HG03521 (cell line): ENCODE results near the gene KPNB1.

Source experiments
- ATAC-seq: cut with Tn5 transposase; IDR thresholded peaks from one replicate; pipeline ENCODE4 v1.9.1; 2021; ENCODE audit warnings: mild to moderate bottlenecking, moderate library complexity; ENCODE audit not compliant: unreplicated experiment

KPNB1 gene

DNA sequence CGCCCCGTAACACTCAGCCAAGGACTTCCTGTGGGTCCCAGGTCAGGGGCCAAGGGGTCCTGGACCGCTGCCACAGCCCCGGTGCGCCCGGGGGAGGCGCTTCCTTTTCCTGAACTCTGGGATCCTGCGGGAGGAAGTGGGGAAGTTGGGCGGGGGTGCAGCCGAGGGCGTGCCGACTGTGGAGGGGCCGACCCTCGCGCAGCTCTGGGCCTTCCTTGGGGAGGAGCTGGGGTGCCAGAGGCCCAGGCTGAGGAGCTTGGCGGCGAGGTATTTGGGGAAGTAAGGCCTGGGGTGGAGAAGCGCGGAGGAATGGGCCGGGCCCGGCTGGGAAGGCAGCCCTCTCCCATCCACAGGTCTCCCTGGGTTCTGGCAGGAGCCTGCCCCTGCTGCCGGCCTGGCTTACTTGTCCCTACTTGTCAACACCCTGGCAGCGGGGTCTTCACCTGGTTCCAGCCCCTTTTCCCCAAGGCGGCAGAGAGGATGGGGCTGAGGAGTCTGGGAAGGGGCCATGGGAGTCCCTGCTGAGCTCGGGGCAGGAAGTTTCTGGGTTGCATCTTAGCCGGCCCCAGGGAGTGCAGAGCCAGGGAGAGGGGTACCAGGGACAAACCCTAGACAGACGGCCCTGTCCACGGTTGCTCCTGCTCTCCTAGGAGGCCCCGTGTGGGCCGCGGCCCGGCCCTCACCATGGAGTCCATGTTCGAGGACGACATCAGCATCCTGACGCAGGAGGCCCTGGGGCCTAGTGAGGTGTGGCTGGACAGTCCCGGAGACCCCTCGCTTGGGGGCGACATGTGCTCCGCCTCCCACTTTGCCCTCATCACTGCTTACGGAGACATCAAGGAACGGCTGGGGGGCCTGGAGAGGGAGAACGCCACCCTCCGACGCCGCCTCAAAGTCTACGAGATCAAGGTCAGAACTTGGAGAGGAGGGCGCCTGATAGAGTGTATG, 46.0 kb downstream of the KPNB1 start:
- ATAC-seq: no peak

DNA sequence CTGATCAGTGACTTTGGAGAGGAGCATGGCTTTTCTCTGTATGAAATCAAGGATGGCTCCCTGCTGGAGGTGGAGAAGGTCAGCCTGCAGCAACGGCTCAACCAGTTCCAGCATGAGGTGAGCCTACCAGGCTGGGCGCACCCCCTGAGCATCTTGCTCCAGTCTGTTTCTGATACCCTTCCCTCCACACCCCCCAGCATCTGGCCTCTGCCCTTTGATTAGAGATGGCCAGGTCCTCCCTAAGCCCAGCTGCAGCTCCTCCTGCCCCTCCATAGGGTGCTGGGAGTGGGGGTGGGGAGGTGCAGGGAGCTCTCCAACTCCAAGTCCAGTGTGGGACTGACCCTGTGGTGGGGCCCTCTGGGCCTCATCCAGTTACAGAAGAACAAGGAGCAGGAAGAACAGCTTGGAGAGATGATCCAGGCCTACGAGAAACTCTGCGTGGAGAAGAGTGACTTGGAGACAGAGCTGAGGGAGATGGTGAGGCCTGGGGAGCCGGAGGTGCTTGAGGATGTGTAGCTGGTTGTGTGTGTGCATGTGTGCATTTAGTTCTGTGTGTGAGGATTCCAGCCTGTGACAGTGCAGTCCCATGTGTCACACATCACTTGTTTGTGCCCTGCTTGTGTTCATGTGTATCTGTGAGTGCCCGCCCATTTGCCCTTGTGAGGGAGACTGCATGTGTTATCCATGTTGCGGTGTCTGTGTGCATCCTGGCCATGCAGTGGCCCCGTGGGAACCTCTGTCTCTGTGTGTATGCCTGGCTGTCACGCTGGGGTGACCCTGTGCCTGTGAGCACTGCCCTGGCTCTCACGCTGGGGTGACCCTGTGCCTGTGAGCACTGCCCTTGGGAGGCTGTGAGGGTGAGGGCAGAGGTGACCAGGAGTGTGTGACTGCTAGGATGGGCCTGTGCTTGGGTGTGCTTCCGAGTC, 47.3 kb downstream of the KPNB1 start:
- no peak for ATAC-seq

DNA sequence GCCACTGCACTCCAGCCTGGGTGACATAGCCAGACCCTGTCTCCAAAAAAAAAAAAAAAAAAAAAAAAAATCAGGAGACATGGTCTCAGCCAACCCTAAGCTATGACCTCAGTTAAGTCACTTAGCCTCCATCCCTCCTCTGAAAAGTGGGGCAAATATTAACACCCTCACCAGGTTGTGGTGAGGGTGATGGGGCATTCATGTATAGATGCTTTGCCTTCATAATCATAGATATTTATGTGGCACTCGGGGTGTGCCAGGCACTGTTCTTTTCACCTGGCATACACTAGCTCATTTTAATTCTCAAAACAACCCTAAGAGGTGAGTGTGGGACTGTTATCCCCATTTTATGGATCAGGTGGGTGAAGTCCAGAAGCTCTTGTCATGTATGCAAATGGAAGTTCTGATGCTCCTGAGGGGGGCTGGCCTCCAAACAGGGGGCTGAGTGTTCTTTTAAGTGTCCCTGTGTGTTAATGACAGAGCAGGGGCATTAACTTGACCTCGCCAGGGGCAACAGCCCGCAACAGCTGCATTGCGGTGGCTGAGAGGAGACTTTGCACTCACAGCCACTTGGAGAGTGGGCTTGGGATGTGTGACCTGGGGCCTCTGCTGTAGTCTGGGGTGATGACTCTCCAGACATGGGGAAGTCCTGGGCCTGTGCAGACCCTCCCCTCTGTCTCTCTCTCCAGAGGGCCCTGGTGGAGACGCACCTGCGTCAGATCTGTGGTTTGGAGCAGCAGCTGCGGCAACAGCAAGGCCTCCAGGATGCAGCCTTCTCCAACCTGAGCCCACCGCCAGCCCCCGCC, 48.4 kb downstream of the KPNB1 start:
- no peak for ATAC-seq

DNA sequence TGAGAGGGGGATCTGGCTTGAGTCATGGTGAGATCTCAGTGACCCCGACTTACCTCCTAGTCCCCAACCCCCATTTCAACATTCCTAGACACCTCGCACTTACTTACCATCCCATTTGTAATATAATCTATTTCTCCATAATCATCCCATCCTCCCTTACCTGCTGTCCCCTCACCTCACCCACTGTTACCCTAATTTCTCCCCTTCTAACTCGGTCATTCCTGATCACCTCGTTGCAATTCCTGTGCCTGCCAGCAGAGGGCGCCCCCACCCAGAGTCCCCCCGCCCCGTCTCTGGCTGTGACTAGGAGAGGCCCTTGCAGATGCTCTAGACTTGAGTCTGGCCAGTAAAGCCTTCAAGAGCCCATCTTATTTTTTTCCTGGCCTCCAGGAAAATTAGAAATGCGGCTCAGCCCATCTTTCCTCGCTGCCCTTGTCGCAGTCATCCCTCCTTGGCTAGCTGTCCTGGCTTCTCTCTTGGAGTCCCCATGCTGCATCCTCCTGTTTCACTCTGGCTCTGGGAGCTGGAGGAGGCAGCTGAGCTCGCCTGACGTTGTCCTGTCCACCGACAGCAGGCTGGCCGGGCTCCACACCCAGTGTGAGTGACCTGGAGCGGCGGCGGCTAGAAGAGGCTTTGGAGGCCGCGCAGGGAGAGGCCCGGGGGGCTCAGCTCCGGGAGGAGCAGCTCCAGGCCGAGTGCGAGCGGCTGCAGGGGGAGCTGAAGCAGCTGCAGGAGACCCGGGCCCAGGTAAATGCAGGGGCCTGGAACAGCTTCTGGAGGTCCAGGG, 49.2 kb downstream of the KPNB1 start:
- no peak for ATAC-seq

DNA sequence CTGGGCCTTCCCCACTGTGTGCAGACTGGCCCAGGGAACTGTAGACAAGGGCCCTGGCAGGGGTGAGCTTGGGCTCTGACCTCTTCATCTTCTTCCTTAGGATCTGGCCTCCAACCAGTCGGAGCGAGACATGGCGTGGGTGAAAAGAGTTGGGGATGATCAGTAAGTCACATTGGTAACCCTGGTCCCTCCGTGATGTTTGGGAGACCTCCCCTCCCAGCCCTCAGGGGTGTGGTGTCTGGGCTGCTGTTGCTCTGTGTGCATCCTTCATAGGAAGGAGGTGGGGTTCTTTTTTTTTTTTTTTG, 49.8 kb downstream of the KPNB1 start:
- ATAC-seq: no peak

DNA sequence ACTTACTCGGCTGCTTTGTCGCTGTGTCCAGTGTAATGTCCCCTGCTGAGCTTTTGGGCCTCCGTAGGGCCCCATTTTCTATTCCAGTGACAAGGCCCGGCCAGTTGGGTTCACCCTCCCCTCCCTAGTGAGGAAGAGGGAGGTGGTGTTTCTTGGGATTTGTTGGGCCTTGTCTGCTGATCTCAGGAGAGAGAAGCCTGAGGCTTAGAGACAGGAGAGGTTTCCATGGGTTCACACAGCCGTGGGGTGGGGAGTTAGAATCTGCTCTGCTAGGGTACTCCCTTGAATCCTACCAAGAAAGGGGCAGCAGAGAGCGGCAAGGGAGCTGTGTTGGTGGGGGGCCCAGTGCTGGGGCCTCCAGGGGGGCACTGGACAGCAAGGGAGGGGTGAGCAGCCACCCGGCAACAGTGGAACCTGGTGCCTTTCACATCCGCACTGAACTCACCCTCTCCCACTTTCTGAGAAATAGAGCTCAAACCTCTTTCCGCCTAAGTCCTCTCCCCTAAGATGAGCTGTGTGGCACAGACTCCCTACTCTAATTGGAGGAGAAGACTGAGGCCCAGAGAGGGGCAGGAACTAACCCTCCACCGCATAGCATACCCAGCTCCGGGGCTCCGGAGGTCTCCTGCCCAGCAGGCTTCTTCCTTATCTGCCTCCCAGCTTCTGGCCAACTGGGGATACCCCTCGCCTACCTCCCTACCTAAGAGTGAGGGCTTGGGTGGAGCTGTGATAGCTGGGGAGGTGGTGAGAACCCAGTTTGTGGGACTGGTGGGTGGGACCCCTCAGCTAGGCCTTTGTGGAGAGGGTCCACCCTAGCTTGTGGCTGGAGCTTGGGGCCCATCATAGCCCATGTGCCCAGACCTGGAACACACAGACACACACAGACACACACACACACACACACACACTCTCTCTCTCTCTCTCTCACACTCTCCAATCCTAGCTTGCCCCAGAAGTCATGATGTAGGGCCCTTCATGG, 51.0 kb downstream of the KPNB1 start:
- ATAC-seq: no peak

DNA sequence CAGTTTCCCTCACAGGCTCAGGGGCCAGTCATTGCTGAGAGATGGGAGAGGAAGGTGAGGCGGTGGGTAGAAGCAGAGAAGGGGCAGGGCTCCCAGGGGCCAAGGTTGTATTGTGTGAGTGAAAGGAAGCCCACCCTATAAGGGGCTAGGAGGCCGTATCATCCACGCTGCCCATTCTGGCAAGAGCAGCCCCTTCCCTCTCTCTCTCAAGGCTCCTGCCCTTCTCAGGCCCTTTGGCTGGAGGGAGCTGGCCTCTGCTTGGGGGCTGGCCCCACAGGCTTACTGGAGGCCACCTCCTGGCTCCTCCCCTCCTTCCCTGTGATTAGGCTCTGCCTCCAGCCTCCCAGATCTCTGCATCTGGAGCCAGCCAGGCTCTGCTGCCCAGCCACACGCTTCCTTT, 51.9 kb downstream of the KPNB1 start:
- ATAC-seq: no peak

DNA sequence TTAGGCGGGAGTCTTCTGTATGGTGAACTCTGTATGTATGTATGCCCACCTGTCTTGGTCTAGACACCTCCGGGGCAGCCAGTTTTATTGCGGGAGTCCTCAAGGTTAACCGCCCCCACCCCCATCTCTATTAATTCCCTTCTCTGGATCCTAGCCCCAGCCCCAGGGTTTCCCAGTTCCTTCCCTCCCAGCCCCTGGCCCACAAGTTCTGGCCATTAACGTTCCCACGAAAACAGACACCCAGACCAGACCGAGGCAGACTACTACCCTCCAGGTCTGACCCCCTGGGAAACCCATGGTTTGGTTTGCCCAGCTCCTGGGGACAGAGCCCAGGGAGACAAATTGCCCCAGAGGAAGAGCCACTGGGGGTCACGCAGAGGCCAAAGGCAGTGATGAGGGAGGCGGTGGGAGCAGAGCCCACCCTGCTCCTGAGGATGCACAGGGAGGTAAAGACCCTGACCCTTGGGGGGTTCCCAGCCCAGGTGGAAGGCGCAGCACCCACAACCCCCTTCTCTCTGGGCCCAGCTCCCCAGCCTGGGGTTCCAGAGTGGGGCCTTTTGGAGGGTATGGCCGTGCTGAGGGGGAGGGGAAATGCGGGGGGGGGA, 52.8 kb downstream of the KPNB1 start:
- ATAC-seq: no peak

DNA sequence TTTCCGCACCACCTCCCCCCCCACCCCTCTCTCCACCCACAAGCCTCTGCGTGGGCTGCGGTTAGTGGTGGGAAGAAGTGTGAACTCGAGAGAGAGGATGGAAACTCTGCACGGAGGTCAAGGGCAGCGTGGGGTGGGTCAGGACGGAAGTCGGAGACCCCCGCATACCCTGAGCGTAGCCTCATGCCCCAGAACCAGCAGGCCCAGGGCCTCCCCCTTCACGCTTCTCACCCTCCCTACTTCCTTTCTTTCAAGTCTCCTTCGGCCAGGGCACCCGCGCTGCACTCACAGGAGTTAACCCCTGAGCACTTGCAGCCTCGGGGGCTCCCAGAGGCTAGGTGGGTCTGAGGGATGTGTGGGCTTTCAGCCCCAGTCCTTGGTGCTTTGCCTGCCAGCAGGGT, 53.5 kb downstream of the KPNB1 start:
- ATAC-seq: no peak

DNA sequence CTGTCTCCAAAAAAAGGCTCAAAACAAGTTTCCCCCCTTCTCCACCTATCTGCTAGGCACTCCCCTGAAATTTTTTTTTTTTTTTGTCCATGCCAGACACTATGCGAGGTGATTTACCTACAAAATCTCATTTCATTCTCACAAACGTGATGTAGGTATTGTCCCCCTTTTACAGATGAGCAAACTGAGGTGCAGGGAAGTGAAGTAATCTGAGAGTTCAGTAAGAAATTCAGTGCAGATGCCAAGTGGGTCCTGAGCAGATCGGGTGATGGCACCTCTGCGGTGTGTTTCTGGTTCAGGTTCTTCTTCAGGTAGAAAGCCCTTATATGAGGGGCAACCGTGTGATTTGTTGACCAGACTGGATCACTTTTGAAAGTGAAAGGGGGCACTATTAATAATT, 54.0 kb downstream of the KPNB1 start:
- no peak for ATAC-seq

DNA sequence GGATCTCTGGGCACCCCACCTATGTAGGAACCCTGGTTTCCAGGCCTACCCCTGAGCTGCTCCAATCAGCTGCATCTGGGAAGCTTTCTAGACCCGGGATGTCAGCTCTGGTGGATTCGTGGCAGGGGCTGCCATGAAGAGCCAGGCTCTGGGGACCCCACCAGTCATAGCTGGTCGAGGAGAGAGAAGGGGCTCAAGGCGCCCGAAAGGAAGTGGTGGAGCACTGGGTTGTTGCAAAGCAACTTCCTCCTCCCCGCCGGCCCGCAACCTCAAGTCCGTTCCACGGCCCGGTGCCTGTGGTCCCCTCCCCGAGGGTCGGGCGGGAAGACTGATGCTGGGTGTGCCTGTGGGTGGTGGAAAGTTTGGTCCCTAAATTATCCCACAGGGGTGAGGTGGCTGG, 54.4 kb downstream of the KPNB1 start:
- ATAC-seq: no peak

DNA sequence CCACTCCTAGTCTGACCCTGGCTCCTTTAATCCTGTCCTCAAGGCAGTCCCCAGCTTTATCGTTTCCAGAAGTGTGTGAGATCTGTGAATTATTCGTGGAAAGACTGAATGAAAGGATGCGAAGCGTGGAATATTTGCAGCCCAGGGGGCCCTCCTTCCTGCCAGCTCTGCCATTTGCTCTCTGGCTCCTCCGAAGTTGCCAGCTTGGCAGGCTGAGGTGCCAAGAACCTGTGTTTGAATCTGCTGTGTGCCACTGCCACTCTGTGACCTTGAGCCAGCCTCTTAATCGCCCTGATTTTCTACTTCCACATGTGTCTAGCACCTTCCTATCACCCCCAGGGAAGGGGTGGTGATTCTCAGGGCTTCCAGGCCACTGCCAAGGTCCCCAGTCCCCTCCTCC, 55.0 kb downstream of the KPNB1 start:
- ATAC-seq: no peak

DNA sequence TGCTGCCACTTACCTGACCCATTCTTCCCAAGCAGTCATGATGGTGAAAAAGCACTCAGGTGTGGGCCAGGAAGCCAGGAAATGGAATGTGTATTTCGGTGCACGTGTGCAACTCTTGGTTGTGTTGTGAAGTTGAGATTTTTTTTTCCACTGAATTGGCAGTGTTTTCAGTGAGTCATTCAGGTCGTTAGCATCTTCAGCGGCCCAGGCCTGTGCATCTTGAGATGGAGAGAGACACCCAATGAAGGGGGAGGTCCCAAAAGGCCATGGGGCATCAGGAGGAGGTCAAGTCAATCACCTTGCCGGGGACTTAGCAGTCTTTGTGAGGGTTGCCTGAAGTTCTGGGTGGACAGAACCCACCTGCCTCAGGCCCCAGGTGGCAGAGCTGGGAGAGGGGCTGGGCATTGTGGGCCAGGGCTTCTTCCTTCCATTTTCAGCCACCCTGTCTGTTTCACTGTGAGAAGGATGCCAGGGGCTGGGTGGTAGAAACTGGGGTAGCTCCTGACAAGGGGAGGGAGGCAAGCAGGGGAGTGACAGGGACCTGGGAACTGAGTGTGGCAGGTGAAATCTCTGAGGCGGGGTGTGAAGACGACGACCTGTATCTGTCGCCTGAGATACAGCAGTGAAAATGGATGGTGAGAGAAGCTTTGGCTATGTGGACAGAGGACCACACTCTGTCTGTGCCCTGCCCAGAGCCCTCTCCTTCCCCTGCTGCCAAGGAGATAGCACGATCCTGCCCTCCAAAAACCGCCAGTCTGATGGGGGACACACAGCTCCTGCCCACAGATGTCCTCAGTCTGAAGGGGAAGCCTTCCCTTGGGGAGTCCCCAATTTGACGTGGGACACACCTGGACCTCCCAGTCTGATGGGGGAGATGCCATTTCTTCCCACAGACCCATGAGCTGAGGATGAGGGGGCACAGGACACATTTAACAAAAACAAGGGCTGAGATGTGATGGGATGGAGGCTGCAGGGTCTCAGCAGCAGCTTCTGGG, 56.1 kb downstream of the KPNB1 start:
- no peak for ATAC-seq

DNA sequence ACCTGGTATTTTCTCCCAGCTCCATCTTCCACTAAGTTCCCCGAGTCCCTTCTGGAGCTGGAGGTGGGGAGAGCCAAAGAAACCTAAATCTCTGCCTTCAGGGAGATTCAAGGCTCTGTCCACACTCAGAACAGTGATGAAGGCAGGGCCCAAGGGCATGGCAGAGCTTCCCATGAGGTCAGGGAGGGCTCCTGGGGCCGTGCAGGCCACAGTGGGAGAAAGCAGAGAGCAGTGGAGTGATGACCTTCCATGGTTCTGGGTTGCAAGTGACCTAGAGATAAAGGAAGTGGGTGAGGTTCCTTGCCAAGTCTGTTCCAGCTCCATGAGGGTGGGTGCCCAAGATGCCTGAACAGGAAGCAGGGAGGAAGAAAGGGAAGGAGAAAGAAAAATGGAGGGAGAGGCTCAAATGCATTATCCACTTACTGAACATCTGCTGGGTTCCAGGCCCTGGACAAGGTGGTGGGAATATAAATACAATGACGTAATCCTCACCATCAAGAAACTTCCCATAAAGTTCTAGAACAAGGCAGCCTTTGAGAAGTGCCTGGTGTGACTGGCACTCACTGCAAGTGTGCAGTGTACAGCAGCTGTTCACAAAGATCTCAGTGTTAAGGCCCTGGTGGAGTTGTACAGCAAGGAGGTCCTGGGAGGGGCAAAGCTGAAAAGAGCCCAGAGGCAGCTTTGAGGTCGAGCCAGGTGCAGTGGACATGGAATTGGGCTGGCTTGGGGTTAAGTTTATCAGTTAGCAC, 57.5 kb downstream of the KPNB1 start:
- no peak for ATAC-seq

DNA sequence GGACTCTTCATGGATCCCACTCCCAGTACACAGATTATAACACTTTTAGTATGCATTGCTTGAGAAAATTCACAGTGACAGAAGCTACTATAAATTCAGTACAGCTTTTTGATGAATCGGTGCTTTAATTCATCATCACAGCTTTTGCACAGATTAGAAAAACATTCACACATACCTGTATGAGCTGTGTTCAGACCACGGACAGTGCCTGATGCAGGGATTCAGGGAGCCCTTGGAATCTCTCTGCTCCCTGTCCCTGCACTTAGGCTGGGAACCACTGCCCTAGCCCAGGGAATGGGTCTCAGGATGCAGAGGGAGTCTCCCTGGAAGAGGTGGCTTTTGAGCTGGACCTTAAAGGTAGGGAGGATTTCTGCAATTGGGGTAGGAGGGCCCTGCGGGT, 58.2 kb downstream of the KPNB1 start:
- ATAC-seq: no peak

DNA sequence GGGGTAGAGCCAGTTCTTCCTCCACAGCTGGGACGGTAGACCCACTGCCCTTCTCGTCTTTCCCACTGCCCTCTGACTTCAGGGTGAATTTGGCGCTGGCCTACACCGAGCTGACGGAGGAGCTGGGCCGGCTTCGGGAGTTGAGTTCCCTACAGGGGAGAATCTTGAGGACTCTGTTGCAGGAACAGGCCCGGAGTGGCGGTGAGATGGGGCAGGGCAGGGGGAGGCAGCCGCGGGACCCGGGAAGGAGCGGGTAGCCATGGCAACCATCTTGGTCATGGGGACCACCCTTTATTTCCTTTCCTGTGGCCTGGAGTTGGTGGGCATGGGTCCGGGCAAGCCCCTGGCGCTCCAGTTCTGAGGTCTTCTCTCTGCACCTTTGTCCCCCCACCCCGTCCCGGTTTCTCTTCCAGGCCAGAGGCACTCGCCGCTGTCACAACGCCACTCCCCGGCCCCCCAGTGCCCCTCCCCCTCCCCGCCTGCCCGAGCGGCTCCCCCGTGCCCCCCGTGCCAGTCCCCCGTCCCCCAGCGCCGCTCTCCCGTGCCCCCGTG, 58.7 kb downstream of the KPNB1 start:
- ATAC-seq: no peak
